HG03175 (cell line): Measurements from ENCODE around the gene UNC79.

Experiments
- ATAC-seq: cut with Tn5 transposase; IDR thresholded peaks from one replicate; pipeline ENCODE4 v1.9.1; 2021; ENCODE audit warnings: mild to moderate bottlenecking, moderate library complexity; ENCODE audit not compliant: unreplicated experiment

UNC79 gene

DNA sequence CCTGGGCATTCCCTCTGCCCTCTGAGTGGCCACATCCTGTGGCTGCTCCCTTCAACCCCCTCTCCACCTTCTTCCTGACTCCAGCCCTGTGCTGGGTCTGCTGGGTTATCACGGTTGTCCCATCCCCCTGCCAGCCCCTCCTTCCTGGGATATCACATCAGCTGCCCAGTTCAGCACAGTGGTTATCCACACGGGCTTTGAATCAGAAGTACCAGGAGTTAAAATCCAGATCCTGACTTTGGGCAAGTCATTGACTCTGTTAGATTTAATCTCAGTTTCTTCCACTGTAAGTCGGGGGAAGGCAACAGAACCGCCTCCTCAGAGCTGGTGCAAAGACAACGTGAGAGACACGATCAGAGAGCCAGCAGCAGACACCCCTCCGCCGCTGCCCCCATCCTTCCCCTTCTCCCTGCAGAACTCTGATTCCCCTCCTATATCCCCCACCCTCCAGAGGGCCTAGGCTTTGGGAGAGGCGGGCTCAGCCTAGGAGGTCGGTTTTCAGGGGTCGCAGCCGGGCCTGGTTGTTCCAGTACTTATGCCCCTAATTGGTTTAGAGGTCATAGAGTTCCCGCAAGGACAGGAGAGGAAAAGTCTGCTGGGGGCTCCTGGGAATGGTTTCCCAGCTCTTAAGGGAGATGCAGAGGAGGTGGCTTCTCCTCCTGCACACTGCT lies 315.0 kb downstream of the UNC79 start:
- ATAC-seq = no peak

DNA sequence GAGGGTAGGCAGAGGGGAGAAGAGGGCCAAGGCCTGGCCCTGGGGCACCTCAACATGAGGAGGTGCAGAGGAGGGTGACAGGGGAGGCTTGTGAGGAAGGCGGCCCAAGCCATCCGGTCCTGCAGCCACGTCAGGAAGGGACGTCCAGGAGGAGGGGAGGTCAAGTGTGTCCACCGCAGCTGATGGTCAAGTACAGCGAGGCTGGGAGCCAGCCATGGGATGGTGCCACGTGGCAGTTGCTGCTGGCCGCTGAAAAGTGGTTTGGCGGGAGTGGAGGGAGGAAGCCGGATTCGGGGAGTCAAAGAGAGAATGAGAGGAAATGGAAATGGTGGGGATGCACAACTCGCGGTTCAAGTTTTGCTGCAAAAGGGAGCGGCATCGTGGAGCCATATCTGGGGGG lies 316.4 kb downstream of the UNC79 start:
- ATAC-seq = no peak

DNA sequence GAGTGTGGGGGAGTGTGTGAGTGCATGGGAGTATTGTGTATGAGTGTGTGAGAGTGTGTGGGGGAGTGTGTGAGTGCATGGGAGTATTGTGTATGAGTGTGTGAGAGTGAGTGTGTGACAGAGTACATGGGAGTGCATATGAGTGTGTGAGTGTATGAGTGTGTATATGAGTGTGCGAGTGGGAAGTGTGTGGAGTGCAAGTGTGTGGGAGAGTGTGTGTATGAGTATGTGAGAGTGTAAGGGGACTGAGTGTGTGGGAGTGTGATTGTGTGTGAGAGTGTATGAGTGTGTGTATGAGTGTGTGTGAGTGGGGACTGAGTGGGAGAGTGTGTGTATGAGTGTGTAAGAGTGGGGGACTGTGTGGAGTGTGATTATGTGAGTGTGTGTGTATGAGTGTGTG lies 316.8 kb downstream of the UNC79 start:
- ATAC-seq = no peak

DNA sequence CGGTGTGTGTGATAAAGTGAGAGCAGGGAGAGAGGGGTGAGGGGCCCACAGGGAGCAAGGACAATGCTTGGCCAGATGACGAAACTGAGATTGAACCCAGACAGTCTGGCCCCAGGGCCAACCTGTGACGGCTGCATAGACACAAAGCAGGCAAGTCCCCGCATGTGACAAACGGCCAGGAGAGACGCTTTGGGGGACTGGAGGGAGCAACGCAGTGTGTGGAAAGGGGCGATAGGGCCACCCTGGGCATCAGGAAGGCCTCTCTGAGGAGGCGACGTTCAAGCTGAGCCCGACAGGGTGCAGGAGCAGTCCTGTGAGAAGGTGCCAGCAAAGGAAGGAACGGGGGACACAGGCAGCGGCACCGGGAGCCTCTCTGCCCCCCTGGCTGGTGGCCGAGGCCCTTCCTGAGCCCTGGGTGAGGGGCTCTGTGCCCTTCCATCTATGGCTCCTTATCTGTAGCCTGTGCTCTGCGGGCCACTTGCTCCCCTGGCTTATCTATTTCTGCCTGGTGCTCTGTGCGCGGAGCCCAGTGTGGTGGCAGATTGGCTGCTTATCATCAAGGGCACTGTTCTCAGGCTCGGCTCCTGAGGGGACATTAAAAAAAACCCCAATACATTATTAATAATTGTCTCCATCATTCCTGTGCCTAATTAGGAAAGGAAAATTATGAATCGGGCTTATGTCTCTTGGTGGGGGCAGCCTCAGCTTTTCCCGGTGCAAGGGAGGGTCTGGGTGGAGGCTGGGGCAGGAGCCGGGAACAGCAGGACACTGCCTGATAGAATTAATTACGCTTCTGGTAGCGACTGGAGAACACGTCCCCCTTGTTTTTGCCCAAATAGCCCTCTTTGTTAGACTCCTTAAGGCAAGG lies 317.7 kb downstream of the UNC79 start:
- ATAC-seq = no peak

DNA sequence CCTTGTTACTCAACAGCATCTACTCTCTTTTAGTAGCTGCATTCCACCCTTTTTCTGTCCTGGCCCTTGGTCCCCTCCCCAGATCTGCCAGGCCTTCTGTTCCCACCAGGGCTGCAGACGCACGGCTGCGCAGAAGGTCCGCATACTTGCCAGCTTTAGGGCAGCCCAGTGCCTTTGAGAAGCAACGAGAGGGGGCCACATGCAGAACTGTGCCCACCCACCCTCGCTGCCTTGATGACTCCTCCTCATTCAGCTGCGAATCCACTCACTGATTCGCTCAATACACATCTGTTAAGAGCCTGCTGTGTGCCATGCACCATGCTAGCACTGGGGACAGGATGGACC lies 318.3 kb downstream of the UNC79 start:
- no peak for ATAC-seq

DNA sequence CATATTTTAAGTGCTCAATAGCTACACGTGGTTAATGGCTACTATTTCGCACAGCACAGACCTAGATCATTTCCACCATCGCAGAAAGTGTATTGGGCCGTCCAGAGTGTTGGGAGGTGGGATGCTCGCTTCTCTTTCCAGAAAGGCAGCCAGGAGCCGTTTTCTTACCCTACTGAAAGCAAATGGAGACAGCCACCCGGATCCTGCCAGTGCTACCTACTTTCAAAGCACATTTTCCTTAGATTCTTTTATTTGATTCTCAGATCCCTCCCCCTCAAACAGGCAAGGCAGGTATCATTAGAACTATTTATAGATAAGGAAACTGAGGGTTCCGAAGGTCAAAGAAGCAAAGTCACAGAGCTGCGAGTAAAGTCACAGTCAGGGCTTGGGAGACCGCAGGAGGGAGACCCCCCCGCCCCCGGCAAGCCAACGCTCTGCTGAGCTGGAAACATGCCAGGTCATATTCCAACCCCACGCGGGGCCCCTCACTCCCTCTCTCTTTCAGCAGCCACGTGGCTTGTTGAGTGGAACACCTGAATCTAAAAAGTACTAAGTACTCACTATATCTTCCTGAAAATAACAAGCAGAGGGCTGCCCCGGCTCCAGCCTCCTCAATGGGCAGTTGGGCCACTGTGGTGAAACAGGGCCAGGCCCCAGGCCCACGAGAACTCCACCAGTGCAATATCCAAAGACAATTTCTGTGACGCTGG lies 321.4 kb downstream of the UNC79 start:
- no peak for ATAC-seq

DNA sequence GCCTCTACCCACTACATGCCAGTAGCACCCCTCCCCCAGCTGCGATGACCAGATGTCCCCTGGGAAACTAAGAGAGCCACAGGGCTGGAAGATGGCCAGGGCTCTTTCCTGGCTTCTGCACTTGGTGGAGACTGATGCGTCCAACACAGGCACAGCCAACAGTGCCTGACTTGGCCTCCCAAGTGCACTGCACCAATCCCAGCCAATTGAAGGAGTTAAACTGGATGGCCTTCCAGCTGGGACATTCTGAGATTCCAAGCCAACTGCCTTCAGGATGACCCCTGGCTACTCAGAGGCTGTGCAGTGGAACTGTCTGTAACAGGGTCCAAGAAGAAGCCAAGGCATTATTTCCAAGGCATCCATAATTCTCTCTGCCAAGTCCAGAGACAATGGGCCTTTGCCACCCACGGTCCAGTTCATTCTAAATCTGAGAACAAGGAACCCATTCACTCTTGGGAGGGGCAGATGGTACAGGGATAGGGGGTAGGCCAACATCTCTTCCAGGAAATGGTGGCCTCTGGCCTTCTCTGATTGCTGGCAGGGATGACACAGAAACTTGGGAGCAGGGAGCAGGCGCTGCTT lies 322.3 kb downstream of the UNC79 start:
- ATAC-seq = no peak

DNA sequence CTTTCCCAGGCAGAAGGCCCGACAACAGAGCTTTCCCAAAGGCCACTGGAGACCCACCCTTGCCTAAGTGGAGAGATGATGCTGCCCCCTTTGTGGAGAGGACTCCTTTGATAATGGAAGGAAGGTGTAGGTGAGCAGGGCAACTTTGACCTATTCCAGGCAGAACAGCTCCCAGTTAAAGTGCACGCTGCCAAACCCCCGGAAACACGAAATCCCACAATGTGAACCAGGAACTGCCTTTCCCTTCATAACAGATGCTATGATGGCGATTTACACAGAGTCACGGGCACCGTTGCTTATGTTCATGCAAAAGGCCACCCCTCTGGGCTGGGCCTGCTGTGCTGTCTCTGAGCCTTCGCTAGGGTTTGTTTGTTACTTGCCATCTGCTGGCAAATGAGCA lies 322.9 kb downstream of the UNC79 start:
- ATAC-seq = no peak

DNA sequence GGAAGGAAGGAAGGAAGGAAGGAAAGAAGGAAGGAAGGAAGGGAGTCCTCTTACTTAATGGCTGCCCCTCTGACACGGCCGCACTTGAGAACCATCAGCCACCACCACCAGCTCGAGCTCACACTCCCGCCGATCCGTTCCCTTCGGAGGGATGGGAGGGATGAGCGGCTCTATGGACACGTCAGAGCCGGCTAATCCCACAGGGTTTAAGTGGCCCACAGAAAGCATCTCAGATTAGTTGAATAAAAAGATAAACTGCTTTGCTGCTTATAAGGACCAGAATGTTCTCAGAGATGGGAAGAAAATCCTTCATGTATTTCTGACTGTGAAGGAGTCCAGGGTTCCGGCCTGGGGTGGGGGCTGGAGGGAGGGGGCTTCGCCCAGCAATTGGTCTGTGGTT lies 326.5 kb downstream of the UNC79 start:
- ATAC-seq = no peak
